ENCODE measurements around the gene FAM163A.

FAM163A gene

DNA sequence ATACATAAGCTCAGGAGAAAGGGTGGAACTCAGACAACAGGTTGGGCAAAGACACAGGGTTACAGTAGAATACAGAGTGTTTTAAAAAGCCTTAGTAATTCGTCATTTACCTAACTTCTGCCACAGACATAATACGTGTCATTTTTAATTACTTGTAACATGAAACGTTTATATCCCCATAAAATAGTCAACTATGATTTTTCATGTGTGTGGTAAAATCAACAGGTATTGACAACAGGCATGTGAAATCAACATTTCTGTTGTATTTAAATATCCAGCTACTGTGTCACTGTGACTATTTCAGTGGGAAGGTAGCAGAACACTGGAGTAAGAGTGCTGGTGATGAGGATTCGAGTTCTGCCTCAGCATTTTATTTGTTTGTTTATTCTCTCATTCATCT is 5.7 kb downstream of the FAM163A start:
- no peak for TF ChIP-seq CTCF (conservative IDR thresholded peaks at IDR 0.05; ENCODE audit: control insufficient read depth, insufficient read depth, low read depth, low read length)
- H3K4me3 ChIP-seq (ENCODE audit: control insufficient read depth, low read depth, low read length), result no peak overlapping the region
- DNase-seq (ENCODE audit: low read depth), result no peak

GRCh38 chr1:179750630-179751029 is 7.5 kb downstream of the FAM163A start:
- no peak for TF ChIP-seq CTCF (conservative IDR thresholded peaks at IDR 0.05; ENCODE audit: control insufficient read depth, insufficient read depth, low read depth, low read length)
- no peak overlapping the region for H3K4me3 ChIP-seq (ENCODE audit: control insufficient read depth, low read depth, low read length)
- no peak for DNase-seq (ENCODE audit: low read depth)

- H3K4me3 ChIP-seq (ENCODE audit: control insufficient read depth, low read depth, low read length), result no peak overlapping the region
- TF ChIP-seq CTCF (conservative IDR thresholded peaks at IDR 0.05; ENCODE audit: control insufficient read depth, insufficient read depth, low read depth, low read length), result no peak
- DNase-seq (ENCODE audit: low read depth), result no peak
Measured at GRCh38 chr1:179753061-179753460, 10.0 kb downstream of the FAM163A start.

DNA sequence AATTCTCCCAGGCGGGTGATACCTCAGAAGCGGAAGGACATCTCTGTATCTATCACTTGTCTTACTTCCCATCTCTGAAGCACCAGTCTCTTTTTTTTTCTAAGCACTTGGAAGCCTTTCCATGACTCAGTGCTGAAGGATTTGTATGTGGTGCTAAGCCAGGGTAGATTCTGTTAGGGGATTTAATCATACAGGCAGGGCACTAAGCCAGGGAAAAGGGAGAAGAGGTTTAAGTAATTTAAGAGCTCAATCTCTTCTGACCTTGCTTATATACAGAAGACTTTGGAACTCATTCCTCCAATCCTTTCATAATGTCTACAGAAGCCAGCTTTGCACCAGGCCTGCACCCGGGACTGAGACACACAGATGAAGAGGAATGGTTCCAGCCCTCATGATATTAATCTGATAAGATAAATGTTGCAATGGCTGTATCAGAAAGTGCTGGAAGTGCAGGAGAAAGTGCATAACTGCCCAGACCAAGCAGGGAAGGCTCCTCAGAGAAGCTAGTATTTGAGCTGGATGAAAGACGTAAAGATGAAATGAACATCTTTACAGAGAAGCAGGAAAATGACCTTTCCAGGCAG is 11.0 kb downstream of the FAM163A start:
- DNase-seq (ENCODE audit: low read depth), result peak; percentile 73
- no peak for TF ChIP-seq CTCF (conservative IDR thresholded peaks at IDR 0.05; ENCODE audit: control insufficient read depth, insufficient read depth, low read depth, low read length)
- H3K4me3 ChIP-seq (ENCODE audit: control insufficient read depth, low read depth, low read length), result no peak overlapping the region

DNA sequence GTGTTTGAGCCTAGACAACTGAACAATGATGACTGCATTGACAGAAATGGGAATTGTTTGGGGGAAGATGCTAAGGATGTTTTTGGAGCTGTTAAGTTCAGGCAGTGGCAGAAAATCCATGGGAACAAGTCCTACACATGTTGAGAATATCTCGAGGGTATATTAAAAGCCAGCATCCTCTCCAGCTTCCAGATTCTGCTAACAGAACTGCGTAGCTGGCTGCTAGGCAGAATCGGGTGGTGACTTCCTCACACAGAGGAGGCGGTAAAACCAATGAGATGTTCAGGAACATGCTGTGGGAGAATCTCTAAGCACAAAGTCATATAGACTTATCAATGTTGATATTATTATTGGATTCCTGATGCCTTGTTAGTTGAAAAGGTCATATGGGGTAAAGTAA is 14.8 kb downstream of the FAM163A start:
- no peak overlapping the region for H3K4me3 ChIP-seq (ENCODE audit: control insufficient read depth, low read depth, low read length)
- no peak for DNase-seq (ENCODE audit: low read depth)
- TF ChIP-seq CTCF (conservative IDR thresholded peaks at IDR 0.05; ENCODE audit: control insufficient read depth, insufficient read depth, low read depth, low read length), result no peak

DNA sequence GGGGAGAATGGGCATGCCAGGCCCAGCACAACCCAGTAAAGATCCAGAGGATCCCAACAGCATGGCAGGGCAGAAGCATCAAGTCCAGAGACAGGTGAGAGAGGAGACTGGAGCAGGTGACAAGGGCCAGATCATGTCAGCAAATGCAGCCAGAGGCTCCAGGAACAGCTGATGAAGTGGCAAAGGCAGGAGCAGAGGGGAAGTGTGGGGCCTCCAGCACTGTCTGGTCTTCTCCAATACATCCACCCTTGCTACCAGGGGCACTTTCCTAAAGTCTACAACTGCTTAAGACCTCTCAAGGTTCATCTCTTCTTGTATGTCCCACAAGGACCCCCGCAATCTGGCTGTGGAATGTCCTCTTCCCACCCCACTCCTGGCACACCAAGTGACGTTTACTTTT is 17.4 kb downstream of the FAM163A start:
- TF ChIP-seq CTCF (conservative IDR thresholded peaks at IDR 0.05; ENCODE audit: control insufficient read depth, insufficient read depth, low read depth, low read length), result no peak
- no peak overlapping the region for H3K4me3 ChIP-seq (ENCODE audit: control insufficient read depth, low read depth, low read length)

DNA sequence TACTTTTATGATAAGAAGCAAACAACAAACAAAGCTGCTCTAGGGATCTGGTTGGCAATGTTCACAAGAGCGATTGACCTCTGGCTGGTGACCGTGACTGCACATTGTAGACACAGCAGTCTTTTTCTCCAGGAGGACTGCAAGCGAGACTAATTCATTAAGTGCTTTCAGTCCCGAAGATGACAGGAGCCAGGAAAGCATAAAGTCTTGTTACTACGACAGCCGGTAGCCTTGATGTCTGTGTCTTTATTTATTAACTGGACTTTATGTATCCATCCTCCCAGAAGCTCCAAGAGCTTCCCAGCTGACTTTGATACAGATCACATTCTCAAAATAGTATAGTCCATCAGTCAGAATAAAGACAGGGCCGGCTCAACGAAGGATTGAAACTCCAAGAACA is 18.2 kb downstream of the FAM163A start:
- no peak for DNase-seq (ENCODE audit: low read depth)
- TF ChIP-seq CTCF (conservative IDR thresholded peaks at IDR 0.05; ENCODE audit: control insufficient read depth, insufficient read depth, low read depth, low read length), result no peak
- H3K4me3 ChIP-seq (ENCODE audit: control insufficient read depth, low read depth, low read length), result no peak overlapping the region

More for the DNA sequence above, 17.4 kb downstream of the FAM163A start:
- DNase-seq (ENCODE audit: low read depth), result no peak
